Measurements from ENCODE around the gene TOGARAM2. TPM values are rescaled to one million over a fixed set of nuclear protein-coding genes. Genes with fewer than 3 reads are reported as not detected.

Gene TOGARAM2
- total RNA-seq, 2 donors from 2014 or later: 15.5 to 24.8 TPM

GRCh38 chr2:28993206-28993960 lies 12.3 kb downstream of the TOGARAM2 start:
- peak in 1 of 2 donors; percentile 55 for ATAC-seq
- DNase-seq: no peak
- intact Hi-C loops (cut with DNase I): no loop called here

- intact Hi-C loops (cut with DNase I): no loop called here
- ATAC-seq: no peak
- DNase-seq: no peak
These were observed 13.0 kb downstream of the TOGARAM2 start for GRCh38 chr2:28994074-28994473.

- DNase-seq (no peak), ATAC-seq (no peak)
- intact Hi-C loops (cut with DNase I): no loop called here
These were observed 13.6 kb downstream of the TOGARAM2 start for GRCh38 chr2:28994679-28995078.

GRCh38 chr2:28995765-28996750 lies 15.0 kb downstream of the TOGARAM2 start:
- no peak for DNase-seq
- intact Hi-C loops (cut with DNase I): no loop called here
- ATAC-seq: no peak

- DNase-seq: no peak
- intact Hi-C loops (cut with DNase I): no loop called here
- ATAC-seq: peak; percentile 14 to 78
These were observed 16.2 kb downstream of the TOGARAM2 start for GRCh38 chr2:28997237-28997846.

GRCh38 chr2:28997847-28998735 lies 17.0 kb downstream of the TOGARAM2 start:
- intact Hi-C loops (cut with DNase I): no loop called here
- ATAC-seq (peak in 1 of 2 donors; percentile 14), DNase-seq (no peak)

GRCh38 chr2:29000481-29000880 lies 19.4 kb downstream of the TOGARAM2 start:
- ATAC-seq (peak; percentile 61 to 62), DNase-seq (no peak)
- intact Hi-C loops (cut with DNase I): no loop called here

GRCh38 chr2:29000956-29001355 lies 19.9 kb downstream of the TOGARAM2 start:
- ATAC-seq: no peak
- intact Hi-C loops (cut with DNase I): no loop called here

GRCh38 chr2:29001806-29002205 lies 20.7 kb downstream of the TOGARAM2 start:
- no peak for ATAC-seq
- no peak for DNase-seq
- intact Hi-C loops (cut with DNase I): no loop called here

More at GRCh38 chr2:29000956-29001355, 19.9 kb downstream of the TOGARAM2 start:
- no peak for DNase-seq

- intact Hi-C loops (cut with DNase I): no loop called here
- DNase-seq (no peak), ATAC-seq (no peak)
These were observed 23.7 kb downstream of the TOGARAM2 start for GRCh38 chr2:29004755-29005154.

GRCh38 chr2:29005331-29005730 lies 24.2 kb downstream of the TOGARAM2 start:
- DNase-seq (no peak), ATAC-seq (no peak)
- intact Hi-C loops (cut with DNase I): no loop called here

GRCh38 chr2:29006092-29006979 lies 25.2 kb downstream of the TOGARAM2 start:
- DNase-seq (no peak), ATAC-seq (peak in 1 of 2 donors; percentile 38)
- intact Hi-C loops (cut with DNase I): no loop called here

- ATAC-seq (no peak), DNase-seq (no peak)
- intact Hi-C loops (cut with DNase I): no loop called here
These were observed 25.8 kb downstream of the TOGARAM2 start for GRCh38 chr2:29006980-29007301.

GRCh38 chr2:29009270-29009669 lies 28.2 kb downstream of the TOGARAM2 start:
- DNase-seq: no peak
- intact Hi-C loops (cut with DNase I): no loop called here
- ATAC-seq: no peak

- intact Hi-C loops (cut with DNase I): loop anchor here in 1 of 2 donors (5.0 to 10.0 kb wide), 3 partner anchors 33 to 105 kb away; partner anchors contain the start of gene CLIP4
- DNase-seq: no peak
- no peak for ATAC-seq
These were observed 28.9 kb downstream of the TOGARAM2 start for GRCh38 chr2:29009711-29010677.

GRCh38 chr2:29010946-29011345 lies 29.8 kb downstream of the TOGARAM2 start:
- intact Hi-C loops (cut with DNase I): loop anchor here in 1 of 2 donors (5.0 to 10.0 kb wide), 3 partner anchors 34 to 104 kb away; partner anchors contain the start of gene CLIP4
- ATAC-seq: peak; percentile 2 to 20

More at GRCh38 chr2:29010946-29011345, 29.8 kb downstream of the TOGARAM2 start:
- peak; percentile 55 for DNase-seq
